NCI-H1105 treated with DMSO at 0.1 percent for 48 hours (cell line): ENCODE data around the gene KRTAP10-12.
A peak's percentile ranks its signal among the peaks of the same experiment; 100 is the strongest.
"Not testable (repeated sequence)": the region's sequence is repeated elsewhere in the genome, so short reads cannot be mapped to it uniquely, and the experiment has no call there.

Source experiments
- DNase-seq: peaks from one replicate; lab custom pipeline; 2025; lab: John Stamatoyannopoulos, UW

Gene KRTAP10-12

GRCh38 chr21:44697172-44697810 is at the start of gene KRTAP10-12:
Gene KRTAP10-12, plus strand, starts transcription at chr21:44697172. Its CDS starts 30 bp downstream, at chr21:44697202.
- DNase-seq = not testable (repeated sequence)

- DNase-seq = no peak
Measured at GRCh38 chr21:44647222-44647552, 49.8 kb upstream of the KRTAP10-12 start.

GRCh38 chr21:44648557-44649311 is 48.2 kb upstream of the KRTAP10-12 start:
- DNase-seq = no peak

GRCh38 chr21:44649521-44650100 is 47.4 kb upstream of the KRTAP10-12 start:
- no peak for DNase-seq

- DNase-seq = no peak
Measured at GRCh38 chr21:44650265-44650972, 46.6 kb upstream of the KRTAP10-12 start.

- DNase-seq = no peak
Measured at GRCh38 chr21:44650973-44651675, 45.8 kb upstream of the KRTAP10-12 start.

- no peak for DNase-seq
Measured at GRCh38 chr21:44653123-44653522, 43.8 kb upstream of the KRTAP10-12 start.

- no peak for DNase-seq
Measured at GRCh38 chr21:44653656-44654575, 43.1 kb upstream of the KRTAP10-12 start.

- no peak for DNase-seq
Measured at GRCh38 chr21:44654576-44655175, 42.3 kb upstream of the KRTAP10-12 start, which contains the start of gene KRTAP12-4. Gene KRTAP12-4, minus strand, starts transcription at chr21:44654659. Its CDS starts 45 bp downstream, at chr21:44654614.

GRCh38 chr21:44656868-44657267 is 40.1 kb upstream of the KRTAP10-12 start:
- DNase-seq = no peak

GRCh38 chr21:44657635-44658540 is 39.1 kb upstream of the KRTAP10-12 start, which contains the start of gene KRTAP12-3:
Gene KRTAP12-3, plus strand, starts transcription at chr21:44657932. Its CDS starts 48 bp downstream, at chr21:44657980.
- DNase-seq = no peak

GRCh38 chr21:44658541-44658910 is 38.4 kb upstream of the KRTAP10-12 start:
- DNase-seq = no peak

- no peak for DNase-seq
Measured at GRCh38 chr21:44658913-44659595, 37.9 kb upstream of the KRTAP10-12 start.

GRCh38 chr21:44661567-44661966 is 35.4 kb upstream of the KRTAP10-12 start:
- DNase-seq = not testable (repeated sequence)

- no peak for DNase-seq
Measured at GRCh38 chr21:44664691-44665090, 32.3 kb upstream of the KRTAP10-12 start.

GRCh38 chr21:44666401-44667320 is 30.3 kb upstream of the KRTAP10-12 start, which contains the start of gene KRTAP12-2:
Gene KRTAP12-2, minus strand, starts transcription at chr21:44666927. Its CDS starts 41 bp downstream, at chr21:44666886.
- DNase-seq = peak; percentile 14

GRCh38 chr21:44667612-44668011 is 29.4 kb upstream of the KRTAP10-12 start:
- DNase-seq = no peak
